Measurements from ENCODE around the gene HBEGF. TPM values are rescaled to one million over a fixed set of nuclear protein-coding genes. Genes with fewer than 3 reads are reported as not detected.

Gene HBEGF
- total and polyA plus RNA-seq, 10 of the 15 experiments (the other 5 are each of a cell fraction or from before 2014, with no cell fraction given) = 0.87 to 3.1 (median 2.1) TPM

DNA sequence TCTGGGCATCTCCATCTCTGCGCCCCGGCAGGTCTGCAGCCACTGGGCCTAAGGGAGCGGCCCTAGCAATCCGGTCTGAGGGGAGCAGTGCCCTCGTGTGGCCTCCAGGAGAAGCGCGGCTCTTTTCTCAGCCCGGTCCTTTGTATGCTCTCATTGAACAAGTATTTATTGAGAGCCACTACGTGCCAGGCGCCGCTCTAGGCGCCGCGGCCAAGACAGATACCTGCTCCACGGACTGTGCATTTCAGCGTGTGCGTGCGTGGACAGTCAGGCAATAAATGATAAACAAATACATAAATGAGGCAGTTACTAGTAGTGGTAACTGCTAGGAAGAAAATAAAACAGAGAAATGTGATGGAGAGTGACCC, 11.3 kb upstream of the HBEGF start:
- Histone ChIP-seq H3K27me3 (replicated peaks in 1 of 2; ENCODE audit: control insufficient read depth in 2 of 2, insufficient read depth in 2 of 2, low read length in 1 of 2) (no peaks in the 10 kb centered on the region), H3K36me3 (ENCODE audit: control insufficient read depth in 2 of 2, insufficient read depth in 2 of 2, low read length in 1 of 2) (no peaks in the 10 kb centered on the region), H3K4me2 (ENCODE audit: control insufficient read depth, insufficient read depth) (peak overlapping the region; percentile 49), H3K79me2 (ENCODE audit: control insufficient read depth, insufficient read depth, low read length) (no peaks in the 10 kb centered on the region), H3K27ac (ENCODE audit: control insufficient read depth, insufficient read depth) (no peak overlapping the region), H3K4me1 (ENCODE audit: control insufficient read depth, insufficient read depth, low read length) (peaks cover 11% of the 10 kb centered on the region), H4K20me1 (ENCODE audit: control insufficient read depth, insufficient read depth) (no peaks in the 10 kb centered on the region), H3K9ac (ENCODE audit: control insufficient read depth, insufficient read depth, low read length) (peak overlapping the region; percentile 25; the same call in 1 of the 2 replicates), H3K9me3 (replicated peaks; ENCODE audit: control insufficient read depth, insufficient read depth, low read length) (no peaks in the 10 kb centered on the region), H3K4me3 (no peak overlapping the region), H2AFZ (ENCODE audit: control insufficient read depth, low read depth, low read length) (peak overlapping the region; percentile 75)
- ChIA-PET POLR2A (no interaction called here), CTCF (interaction anchor here (0.9 to 3.3 kb wide), 6 partner anchors 15 to 118 kb away, joined by 3 to 44 read pairs (median 10); no protein-coding TSS in a partner anchor), RAD21 (ENCODE audit: unreplicated experiment) (interaction anchor here (1.9 kb wide), 1 partner anchor 113 kb away, joined by 22 read pairs; no protein-coding TSS in a partner anchor), SMC1A (ENCODE audit: uncharacterized antibody, unreplicated experiment) (interaction anchor here (0.7 to 2.8 kb wide), 3 partner anchors 12 to 393 kb away, joined by 3 to 20 read pairs (median 9); partner anchors contain the start of gene HBEGF)
- ATAC-seq = peak; percentile 98
- WGBS (ENCODE audit: insufficient coverage, insufficient replicate concordance, low lambda C conversion rate, missing lambda C conversion rate) = 2% methylated on average over 18 of the region's 18 CpGs
- BruUV-seq (replicated peaks) = no TSS peak
- TF ChIP-seq EGR1 (IDR thresholded peaks at IDR 0.05; ENCODE audit: borderline replicate concordance in 1 of 2, low read depth in 2 of 2, low read length in 2 of 2) (no peak), YY1 (IDR thresholded peaks at IDR 0.05; ENCODE audit: low read depth, low read length) (peak; percentile 69), LARP7 (IDR thresholded peaks at IDR 0.05) (peak; percentile 54; the same call in 1 of the 2 replicates), BHLHE40 (IDR thresholded peaks at IDR 0.05; ENCODE audit: borderline replicate concordance in 1 of 2, low read depth in 2 of 2, low read length in 1 of 2) (peak in 1 of 2 experiments; percentile 21; a peak in 1 of 4 replicates), SMC3 (IDR thresholded peaks at IDR 0.05; ENCODE audit: borderline replicate concordance, low read length) (peak; percentile 82), CEBPZ (IDR thresholded peaks at IDR 0.05; ENCODE audit: low read depth, low read length) (no peak), CTCF (IDR thresholded peaks at IDR 0.05 in 2 of 3, conservative IDR thresholded peaks at IDR 0.05 in 1 of 3; ENCODE audit: control insufficient read depth in 2 of 3, extremely low read depth in 1 of 3, insufficient read depth in 1 of 3, low read depth in 3 of 3, low read length in 3 of 3) (peak; percentile 92 to 97 (median 96)), ZNF207 (IDR thresholded peaks at IDR 0.05; ENCODE audit: borderline replicate concordance) (0 out of 2 replicates have a peak, but pooled peaks have one; percentile 25), SMARCA5 (IDR thresholded peaks at IDR 0.05) (peak; percentile 71; the same call in 1 of the 2 replicates), ATF7 (IDR thresholded peaks at IDR 0.05; ENCODE audit: low read depth) (no peak), RAD21 (IDR thresholded peaks at IDR 0.05; ENCODE audit: insufficient read depth, low read depth, low read length) (peak; percentile 85), IKZF2 (IDR thresholded peaks at IDR 0.05) (no peak), NBN (IDR thresholded peaks at IDR 0.05) (0 out of 2 replicates have a peak, but pooled peaks have one; percentile 33)
- intact Hi-C loops (cut with micrococcal nuclease; ENCODE audit: unreplicated experiment) (loop anchor here (1.0 to 5.0 kb wide), 3 partner anchors 113 to 180 kb away; partner anchors contain the start of gene CYSTM1), in situ Hi-C loops (cut with MboI) (no loop called here)
- no peak for DNase-seq (ENCODE audit: low read depth, low spot score)
- FAIRE-seq = peak; percentile 92

All from GM12878 (cell line).